SK-N-SH (cell line): Measurements from ENCODE around the gene SLC25A48. TPM values are rescaled to one million over a fixed set of nuclear protein-coding genes. Genes with fewer than 3 reads are reported as not detected.

ENCODE experiments used
- CTCF ChIA-PET: fragments of 300-600, 350-600 bp; formaldehyde crosslinking; extraction: SDS; loops from one replicate; lab custom pipeline; 2021; lab: Yijun Ruan, JAX
- POLR2A ChIA-PET: fragments of 350-600 bp; sonication (Branson Sonifier 250); formaldehyde crosslinking; extraction: SDS; loops from one replicate; lab custom pipeline; 2020; ENCODE audit warnings: antibody characterized with exemption, inconsistent platforms; lab: Yijun Ruan, JAX
- DNase-seq: peaks from one replicate; pipeline ENCODE4 v3.0.0; 2012
- H2AFZ ChIP-seq: fragments of 200-600 bp; sonication (generic); 2 replicates; pipeline ENCODE4 v1.8.1; 2016; ENCODE audit warnings: antibody characterized with exemption, mild to moderate bottlenecking, low read depth
- H3F3A ChIP-seq: fragments of 200-600 bp; sonication (generic); replicated peaks from 2 replicates; pipeline ENCODE3; 2016; ENCODE audit warnings: antibody characterized with exemption, mild to moderate bottlenecking; ENCODE audit not compliant: insufficient read depth
- H3K27ac ChIP-seq, 2 experiments: fragments of 200-500 bp in 1 of 2; fragments of 200-600 bp in 1 of 2; sonication (Bioruptor generic) in 1 of 2; sonication (generic), shearing (Covaris generic) in 1 of 2; 2 replicates each; pipeline versions ENCODE4 v1.5.1 to v1.6.1; 2014 to 2016; ENCODE audit warnings: low read depth in 2 of 2, inconsistent platforms in 1 of 2, low read length in 1 of 2, mild to moderate bottlenecking in 1 of 2, mixed read lengths in 1 of 2
- H3K27me3 ChIP-seq: fragments of 200-600 bp; sonication (generic), shearing (Covaris generic); 2 replicates; pipeline ENCODE4 v1.6.1; 2016; ENCODE audit warnings: mixed run types; ENCODE audit not compliant: insufficient read depth
- H3K36me3 ChIP-seq, 2 experiments: fragments of 200-500 bp in 1 of 2; fragments of 200-600 bp in 1 of 2; sonication (Bioruptor generic) in 1 of 2; sonication (generic) in 1 of 2; replicated peaks in 1 of 2; 2 replicates each; pipeline versions ENCODE3 to v1.5.1; 2014 to 2016; ENCODE audit warnings: low read length in 1 of 2, mild to moderate bottlenecking in 1 of 2; ENCODE audit not compliant: insufficient read depth in 2 of 2, control insufficient read depth in 1 of 2
- H3K4me1 ChIP-seq, 2 experiments: fragments of 200-500 bp in 1 of 2; fragments of 200-600 bp in 1 of 2; sonication (Bioruptor generic) in 1 of 2; sonication (generic), shearing (Covaris generic) in 1 of 2; 2 replicates each; pipeline versions ENCODE4 v1.5.1 to v1.6.1; 2014 to 2016; ENCODE audit warnings: low read depth in 1 of 2, low read length in 1 of 2, mixed run types in 1 of 2; ENCODE audit not compliant: insufficient read depth in 2 of 2, control insufficient read depth in 1 of 2
- H3K4me2 ChIP-seq: fragments of 200-600 bp; sonication (generic), shearing (Covaris generic); 2 replicates; pipeline ENCODE4 v1.6.1; 2017; ENCODE audit warnings: mixed run types
- H3K4me3 ChIP-seq, 2 experiments: fragments of 200-500 bp in 1 of 2; fragments of 200-600 bp in 1 of 2; sonication (Bioruptor generic) in 1 of 2; sonication (generic), shearing (Covaris generic) in 1 of 2; 2 replicates each; pipeline versions ENCODE4 v1.5.1 to v1.8.1; 2014 to 2016; ENCODE audit warnings: low read depth in 2 of 2, inconsistent platforms in 1 of 2, low read length in 1 of 2, mild to moderate bottlenecking in 1 of 2, mixed read lengths in 1 of 2, moderate library complexity in 1 of 2
- H3K79me2 ChIP-seq: fragments of 200-600 bp; sonication (generic); 2 replicates; pipeline ENCODE4 v1.8.1; 2017; ENCODE audit warnings: mild to moderate bottlenecking; ENCODE audit not compliant: insufficient read depth
- H3K9ac ChIP-seq: fragments of 200-600 bp; sonication (generic); 2 replicates; pipeline ENCODE4 v1.6.1; 2017; ENCODE audit warnings: mixed run types
- H3K9me2 ChIP-seq: fragments of 200-600 bp; sonication (generic); 2 replicates; pipeline ENCODE4 v1.6.1; 2017; ENCODE audit warnings: mixed run types
- H3K9me3 ChIP-seq: fragments of 200-600 bp; sonication (generic); 2 replicates; pipeline ENCODE4 v1.6.1; 2017; ENCODE audit warnings: mixed run types, mild to moderate bottlenecking, moderate library complexity
- H4K20me1 ChIP-seq: fragments of 200-600 bp; sonication (generic); 2 replicates; pipeline ENCODE4 v1.6.1; 2017; ENCODE audit warnings: mild to moderate bottlenecking, mixed run types; ENCODE audit not compliant: insufficient read depth
- CHD2 ChIP-seq: fragments of 150-350 bp; IDR thresholded peaks from 2 replicates; pipeline ENCODE4 v1.6.1; 2018; ENCODE audit warnings: low read length; ENCODE audit not compliant: partially characterized antibody
- EZH2phosphoT487 ChIP-seq: fragments of 200-600 bp; sonication (generic); IDR thresholded peaks from 2 replicates; pipeline ENCODE4 v1.6.1; 2017; ENCODE audit warnings: low read depth, mixed run types, mild to moderate bottlenecking, antibody characterized with exemption, moderate library complexity, borderline replicate concordance
- FOXJ3 ChIP-seq: sonication (generic); formaldehyde crosslinking; IDR thresholded peaks from 2 replicates; pipeline ENCODE4 v1.5.1; 2020; ENCODE audit warnings: mild to moderate bottlenecking, missing genetic modification reagents
- JUND ChIP-seq: IDR thresholded peaks from 2 replicates; pipeline ENCODE4 v1.4.0; 2012
- NFIC ChIP-seq: IDR thresholded peaks from 2 replicates; pipeline ENCODE4 v1.4.0; 2012; ENCODE audit warnings: borderline replicate concordance
- RAD21 ChIP-seq: IDR thresholded peaks from 2 replicates; pipeline ENCODE4 v1.6.1; 2012; ENCODE audit warnings: mild to moderate bottlenecking, low read length
- RXRA ChIP-seq: IDR thresholded peaks from 2 replicates; pipeline ENCODE4 v1.4.0; 2012; ENCODE audit warnings: low read depth, mild to moderate bottlenecking, borderline replicate concordance
- SMC3 ChIP-seq: IDR thresholded peaks from 2 replicates; pipeline ENCODE4 v1.6.1; 2012; ENCODE audit warnings: low read depth, low read length, improper control_type of control experiment
- TEAD4 ChIP-seq: IDR thresholded peaks from 2 replicates; pipeline ENCODE4 v1.4.0; 2012; ENCODE audit warnings: mild to moderate bottlenecking, borderline replicate concordance; ENCODE audit not compliant: insufficient read depth
- USF2 ChIP-seq: fragments of 150-350 bp; IDR thresholded peaks from 2 replicates; pipeline ENCODE4 v1.6.1; 2017; ENCODE audit warnings: antibody characterized with exemption, low read length, low read depth, borderline replicate concordance
- WGBS: methylation state at CpG from one replicate; pipeline ENCODE4 v1.1.6; 2017; ENCODE audit warnings: low lambda C conversion rate; 5-methylcytosine and 5-hydroxymethylcytosine counted together
- polyA plus RNA-seq, 3 experiments: library from polyadenylated mRNA; depleted of rRNA; stranded (reverse); fragments of >200 nt; gene quantifications; 2 replicates each; pipeline ENCODE4 v1.2.3, GENCODE V29; 2012
- TF ChIP-seq, protein P1 (sequence below): fragments of 200-600 bp; sonication (generic); IDR thresholded peaks from 2 replicates; pipeline ENCODE4 v1.6.1; 2017; ENCODE audit warnings: antibody characterized with exemption, mild to moderate bottlenecking, moderate library complexity
- TF ChIP-seq, protein P2 (sequence below): IDR thresholded peaks from 2 replicates; pipeline ENCODE4 v1.4.0; 2012; ENCODE audit warnings: low read depth, borderline replicate concordance

Gene SLC25A48
- polyA plus RNA-seq, 1 of the 3 experiments (the other 2 are of a cell fraction): 0.23 TPM

- TF ChIP-seq SMC3: no peak
- no peak for TF ChIP-seq CHD2
- TF ChIP-seq, all 33 proteins: peak for 0
These were observed 46.8 kb downstream of the SLC25A48 start (continued) for GRCh38 chr5:135881244-135881643.

DNA sequence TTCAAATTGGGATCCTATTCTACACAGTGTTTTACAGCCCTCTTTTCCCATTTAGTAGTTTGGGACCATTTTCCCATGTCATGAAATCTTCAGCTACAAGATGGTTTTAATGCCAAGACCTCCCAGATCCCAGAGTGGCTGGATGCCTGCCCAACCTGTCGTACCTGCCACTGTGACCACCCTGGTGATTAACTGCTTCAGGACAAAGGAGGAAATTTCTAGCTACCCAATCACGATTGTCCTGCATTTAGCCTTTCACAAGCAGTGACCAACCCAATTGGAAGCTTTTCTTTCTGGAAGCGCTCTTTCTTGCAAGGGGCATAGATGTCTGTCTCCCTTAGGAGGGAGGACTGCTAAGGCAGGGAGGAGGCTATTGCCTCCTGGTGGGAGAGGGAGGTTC, 47.4 kb downstream of the SLC25A48 start:
- WGBS: 73% methylated on average over 3 of the region's 3 CpGs
- no peak for DNase-seq
- no peaks in the 10 kb centered on the region for H3K79me2 ChIP-seq
- H3K27me3 ChIP-seq: no peaks in the 10 kb centered on the region
- H4K20me1 ChIP-seq: no peaks in the 10 kb centered on the region
- H3K27ac ChIP-seq: no peak overlapping the region
- H3K4me1 ChIP-seq: peaks cover 0 to 12% of the 10 kb centered on the region in 2 experiments; a peak in 1 of 4 replicates
- H3K9ac ChIP-seq: no peak overlapping the region
- CTCF ChIA-PET: interaction anchor here (0.6 to 2.2 kb wide), 8 partner anchors 12 to 888 kb away, joined by 3 to 14 read pairs (median 4); no protein-coding TSS in a partner anchor
- H3K36me3 ChIP-seq: no peaks in the 10 kb centered on the region
- H3K4me2 ChIP-seq: no peak overlapping the region
- no peak overlapping the region for H3K4me3 ChIP-seq
- H3K9me3 ChIP-seq: no peaks in the 10 kb centered on the region
- POLR2A ChIA-PET: no interaction called here
- no peak for TF ChIP-seq FOXJ3 (CRISPR knock-in tag)
- TF ChIP-seq RAD21: no peak
- TF ChIP-seq EZH2phosphoT487: no peak
- TF ChIP-seq NFIC: no peak
- TF ChIP-seq, protein P1, sequence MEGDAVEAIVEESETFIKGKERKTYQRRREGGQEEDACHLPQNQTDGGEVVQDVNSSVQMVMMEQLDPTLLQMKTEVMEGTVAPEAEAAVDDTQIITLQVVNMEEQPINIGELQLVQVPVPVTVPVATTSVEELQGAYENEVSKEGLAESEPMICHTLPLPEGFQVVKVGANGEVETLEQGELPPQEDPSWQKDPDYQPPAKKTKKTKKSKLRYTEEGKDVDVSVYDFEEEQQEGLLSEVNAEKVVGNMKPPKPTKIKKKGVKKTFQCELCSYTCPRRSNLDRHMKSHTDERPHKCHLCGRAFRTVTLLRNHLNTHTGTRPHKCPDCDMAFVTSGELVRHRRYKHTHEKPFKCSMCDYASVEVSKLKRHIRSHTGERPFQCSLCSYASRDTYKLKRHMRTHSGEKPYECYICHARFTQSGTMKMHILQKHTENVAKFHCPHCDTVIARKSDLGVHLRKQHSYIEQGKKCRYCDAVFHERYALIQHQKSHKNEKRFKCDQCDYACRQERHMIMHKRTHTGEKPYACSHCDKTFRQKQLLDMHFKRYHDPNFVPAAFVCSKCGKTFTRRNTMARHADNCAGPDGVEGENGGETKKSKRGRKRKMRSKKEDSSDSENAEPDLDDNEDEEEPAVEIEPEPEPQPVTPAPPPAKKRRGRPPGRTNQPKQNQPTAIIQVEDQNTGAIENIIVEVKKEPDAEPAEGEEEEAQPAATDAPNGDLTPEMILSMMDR: no peak
- no peak for TF ChIP-seq JUND
- H3K9me2 ChIP-seq: no peaks in the 10 kb centered on the region
- no peak overlapping the region for H2AFZ ChIP-seq
- H3F3A ChIP-seq: no peaks in the 10 kb centered on the region

GRCh38 chr5:135883026-135883425, 48.6 kb downstream of the SLC25A48 start:
- no peak overlapping the region for H3K4me3 ChIP-seq
- no peak for DNase-seq
- no peaks in the 10 kb centered on the region for H3K9me3 ChIP-seq
- H3K4me2 ChIP-seq: no peak overlapping the region
- WGBS: 65% methylated on average over 3 of the region's 3 CpGs
- H3K27ac ChIP-seq: no peak overlapping the region
- TF ChIP-seq USF2: no peak
- TF ChIP-seq, protein P2, sequence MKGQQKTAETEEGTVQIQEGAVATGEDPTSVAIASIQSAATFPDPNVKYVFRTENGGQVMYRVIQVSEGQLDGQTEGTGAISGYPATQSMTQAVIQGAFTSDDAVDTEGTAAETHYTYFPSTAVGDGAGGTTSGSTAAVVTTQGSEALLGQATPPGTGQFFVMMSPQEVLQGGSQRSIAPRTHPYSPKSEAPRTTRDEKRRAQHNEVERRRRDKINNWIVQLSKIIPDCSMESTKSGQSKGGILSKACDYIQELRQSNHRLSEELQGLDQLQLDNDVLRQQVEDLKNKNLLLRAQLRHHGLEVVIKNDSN: no peak
- no peak for TF ChIP-seq RXRA
- TF ChIP-seq TEAD4: no peak
- H2AFZ ChIP-seq: no peak overlapping the region
- H3F3A ChIP-seq: no peaks in the 10 kb centered on the region
- H3K27me3 ChIP-seq: no peaks in the 10 kb centered on the region
- no peaks in the 10 kb centered on the region for H3K36me3 ChIP-seq
- H3K9me2 ChIP-seq: no peaks in the 10 kb centered on the region
- H3K79me2 ChIP-seq: no peaks in the 10 kb centered on the region
- H3K4me1 ChIP-seq: peaks cover 0 to 8% of the 10 kb centered on the region in 2 experiments; a peak in 1 of 4 replicates
- no peaks in the 10 kb centered on the region for H4K20me1 ChIP-seq
- ChIA-PET POLR2A (no interaction called here), CTCF (interaction anchor here (1.1 to 2.1 kb wide), 3 partner anchors 199 to 330 kb away, joined by 4 to 9 read pairs (median 6); no protein-coding TSS in a partner anchor)
- no peak overlapping the region for H3K9ac ChIP-seq
